Erythroblast (primary cell): Measurements from ENCODE around the gene CHAT.

ENCODE experiments used
- GATA1 ChIP-seq: IDR thresholded peaks from 2 replicates; pipeline ENCODE4 v1.6.1; 2011; ENCODE audit warnings: low read depth, mild to moderate bottlenecking, control low read depth, low read length, moderate library complexity
- POLR2A ChIP-seq: IDR thresholded peaks from 2 replicates; pipeline ENCODE4 v1.6.1; 2011; ENCODE audit warnings: mild to moderate bottlenecking, low read length

DNA sequence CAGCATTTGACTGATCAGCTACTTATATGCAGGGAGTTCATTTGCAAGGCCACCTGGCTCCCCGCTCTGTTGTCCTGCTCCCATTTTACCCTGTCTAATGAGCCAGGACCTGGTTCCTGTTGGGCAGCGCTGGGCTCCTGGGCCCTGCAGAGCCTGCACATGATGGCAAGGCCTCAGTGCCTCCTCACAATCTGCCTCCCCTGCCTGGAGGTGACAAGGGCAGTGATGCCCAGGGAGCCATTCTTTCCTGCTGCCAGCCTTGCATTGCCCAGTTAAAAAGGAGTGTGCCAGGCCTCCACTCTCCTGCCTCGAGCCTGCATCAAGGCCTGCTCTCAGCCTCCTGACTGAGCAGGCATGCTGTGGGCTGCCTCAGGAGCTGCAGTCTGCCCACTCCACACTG is 28.5 kb downstream of the CHAT start:
- TF ChIP-seq POLR2A (no peak), GATA1 (no peak)
